GM21786 (cell line): Measurements from ENCODE around the gene ASCC1.
"Not testable (repeated sequence)": the region's sequence is repeated elsewhere in the genome, so short reads cannot be mapped to it uniquely, and the experiment has no call there.

ENCODE experiments used
- ATAC-seq: cut with Tn5 transposase; IDR thresholded peaks from one replicate; pipeline ENCODE4 v1.9.1; 2021; ENCODE audit not compliant: unreplicated experiment

The ASCC1 gene

GRCh38 chr10:72171175-72171630 lies 44.9 kb downstream of the ASCC1 start:
- no peak for ATAC-seq

- ATAC-seq, result no peak
Observed at GRCh38 chr10:72170733-72171132, 45.3 kb downstream of the ASCC1 start.

- no peak for ATAC-seq
Observed at GRCh38 chr10:72170263-72170662, 45.8 kb downstream of the ASCC1 start.

GRCh38 chr10:72167118-72167517 lies 49.0 kb downstream of the ASCC1 start:
- ATAC-seq, result no peak

GRCh38 chr10:72164617-72165016 lies 51.5 kb downstream of the ASCC1 start:
- no peak for ATAC-seq

GRCh38 chr10:72162978-72163377 lies 53.1 kb downstream of the ASCC1 start:
- peak; percentile 43 for ATAC-seq

- ATAC-seq, result no peak
Observed at GRCh38 chr10:72158176-72158575, 57.9 kb downstream of the ASCC1 start.

GRCh38 chr10:72156223-72156622 lies 59.9 kb downstream of the ASCC1 start:
- no peak for ATAC-seq

- ATAC-seq, result no peak
Observed at GRCh38 chr10:72152286-72152685, 63.8 kb downstream of the ASCC1 start.

GRCh38 chr10:72150746-72151478 lies 65.2 kb downstream of the ASCC1 start:
- ATAC-seq, result not testable (repeated sequence)

GRCh38 chr10:72147324-72147584 lies 68.8 kb downstream of the ASCC1 start:
- not testable (repeated sequence) for ATAC-seq

GRCh38 chr10:72146559-72147323 lies 69.3 kb downstream of the ASCC1 start:
- ATAC-seq, result no peak

GRCh38 chr10:72146071-72146470 lies 70.0 kb downstream of the ASCC1 start:
- no peak for ATAC-seq

- no peak for ATAC-seq
Observed at GRCh38 chr10:72145657-72146056, 70.4 kb downstream of the ASCC1 start.

GRCh38 chr10:72140850-72141249 lies 75.2 kb downstream of the ASCC1 start:
- no peak for ATAC-seq

GRCh38 chr10:72140174-72140573 lies 75.9 kb downstream of the ASCC1 start:
- ATAC-seq, result no peak

GRCh38 chr10:72137583-72137982 lies 78.5 kb downstream of the ASCC1 start:
- no peak for ATAC-seq

- not testable (repeated sequence) for ATAC-seq
Observed at GRCh38 chr10:72136225-72136624, 79.9 kb downstream of the ASCC1 start.

GRCh38 chr10:72134785-72135767 lies 81.0 kb downstream of the ASCC1 start:
- no peak for ATAC-seq

- ATAC-seq, result peak; percentile 82
Observed at GRCh38 chr10:72133517-72133916, 82.6 kb downstream of the ASCC1 start.

- ATAC-seq, result no peak
Observed at GRCh38 chr10:72132854-72133253, 83.2 kb downstream of the ASCC1 start.
